OCI-LY7 (cell line): ENCODE measurements around the gene SELENOM. TPM values are rescaled to one million over a fixed set of nuclear protein-coding genes. Genes with fewer than 3 reads are reported as not detected.

ENCODE experiments used
- BruUV-seq: library from RNA; stranded (reverse); fragments of 400-500 nt; replicated peaks from 2 replicates; lab custom pipeline; 2021; lab: Mats Ljungman, UMichigan
- CTCF ChIA-PET: fragments of 300-600 bp; sonication (Branson Sonifier 250); formaldehyde crosslinking; loops from one replicate; lab custom pipeline; 2022; ENCODE audit warnings: antibody characterized with exemption; ENCODE audit not compliant: unreplicated experiment; lab: Charles Lee
- POLR2A ChIA-PET: fragments of 300-600 bp; sonication (Branson Sonifier 250); formaldehyde crosslinking; loops from one replicate; lab custom pipeline; 2022; ENCODE audit warnings: antibody characterized with exemption; lab: Charles Lee
- DNase-seq: peaks from one replicate; pipeline ENCODE4 v3.0.0-alpha.2; 2015; ENCODE audit warnings: low spot score
- H2AFZ ChIP-seq: fragments of 200-600 bp; sonication (generic), shearing (Covaris generic); 2 replicates; pipeline ENCODE4 v1.6.1; 2014; ENCODE audit warnings: mild to moderate bottlenecking, antibody characterized with exemption, low read length, moderate library complexity
- H3K27ac ChIP-seq: fragments of 200-600 bp; sonication (generic); 2 replicates; pipeline ENCODE4 v1.5.1; 2014; ENCODE audit warnings: mixed run types, low read depth, mild to moderate bottlenecking, moderate library complexity, low read length, inconsistent platforms; ENCODE audit not compliant: poor library complexity, severe bottlenecking
- H3K36me3 ChIP-seq: fragments of 200-600 bp; sonication (generic); 2 replicates; pipeline ENCODE4 v1.6.1; 2014; ENCODE audit warnings: mild to moderate bottlenecking, antibody characterized with exemption, low read length, moderate library complexity, mixed read lengths; ENCODE audit not compliant: insufficient read depth
- H3K4me1 ChIP-seq: fragments of 200-600 bp; sonication (generic); 2 replicates; pipeline ENCODE4 v1.5.1; 2014; ENCODE audit warnings: mild to moderate bottlenecking, low read length; ENCODE audit not compliant: insufficient read depth, poor library complexity, severe bottlenecking
- H3K4me2 ChIP-seq: fragments of 200-600 bp; sonication (generic); 2 replicates; pipeline ENCODE4 v1.6.1; 2014; ENCODE audit warnings: mild to moderate bottlenecking, low read length
- H3K4me3 ChIP-seq: fragments of 200-600 bp; sonication (generic); 2 replicates; pipeline ENCODE4 v1.5.1; 2014; ENCODE audit warnings: mild to moderate bottlenecking, low read depth, low read length; ENCODE audit not compliant: poor library complexity, severe bottlenecking
- H3K79me2 ChIP-seq: fragments of 200-600 bp; sonication (generic); 2 replicates; pipeline ENCODE4 v1.6.1; 2016; ENCODE audit warnings: low read depth, mild to moderate bottlenecking, low read length, moderate library complexity, mixed read lengths; ENCODE audit not compliant: insufficient read depth
- H3K9me2 ChIP-seq: fragments of 200-600 bp; sonication (generic); 2 replicates; pipeline ENCODE4 v1.6.1; 2016; ENCODE audit warnings: mild to moderate bottlenecking, low read length, mixed read lengths; ENCODE audit not compliant: insufficient read depth
- H3K9me3 ChIP-seq: fragments of 200-600 bp; sonication (generic); 2 replicates; pipeline ENCODE4 v1.6.1; 2014; ENCODE audit warnings: mild to moderate bottlenecking, mixed run types, low read length, mixed read lengths
- H4K20me1 ChIP-seq: fragments of 200-600 bp; sonication (generic); 2 replicates; pipeline ENCODE4 v1.6.1; 2014; ENCODE audit warnings: mild to moderate bottlenecking, antibody characterized with exemption, low read length, moderate library complexity, mixed read lengths; ENCODE audit not compliant: insufficient read depth
- CTCF ChIP-seq: fragments of 200-600 bp; sonication (generic); conservative IDR thresholded peaks from 2 replicates; pipeline ENCODE4 v1.5.1; 2014; ENCODE audit warnings: mild to moderate bottlenecking, antibody characterized with exemption, low read length, moderate library complexity, mixed read lengths
- EZH2phosphoT487 ChIP-seq: fragments of 200-600 bp; sonication (generic); IDR thresholded peaks from 2 replicates; pipeline ENCODE4 v1.6.1; 2018; ENCODE audit warnings: low read depth, borderline replicate concordance, mild to moderate bottlenecking, mixed run types, antibody characterized with exemption, low read length, moderate library complexity, mixed read lengths
- intact Hi-C: fragments of 100-400 bp; cut with micrococcal nuclease; formaldehyde crosslinking; loops from one replicate; pipeline ENCODE4 v1.10.0; 2022; ENCODE audit not compliant: unreplicated experiment
- total RNA-seq, 2 experiments: library from RNA; depleted of rRNA in 1 of 2; stranded (reverse); fragments of >200 nt in 1 of 2; shearing (Covaris generic) in 1 of 2; gene quantifications; 2 replicates each; pipeline ENCODE4 v1.2.3, GENCODE V29; 2014 to 2022

Gene SELENOM
- total RNA-seq, 2 experiments from 2014 or later: 0.55 to 1.4 TPM

GRCh38 chr22:31122532-31123291, 15.3 kb upstream of the SELENOM start, which contains the start of gene INPP5J:
INPP5J (plus strand) TSS chr22:31122966; CDS start chr22:31123015, 49 bp downstream.
- Histone ChIP-seq H2AFZ (no peak within 1 kb of the TSS), H3K9me3 (no peaks in the 10 kb centered on the region), H3K4me3 (no peak within 1 kb of the TSS), H3K9me2 (no peaks in the 10 kb centered on the region), H3K27ac (no peak within 1 kb of the TSS), H3K36me3 (no peaks in the 10 kb centered on the region), H3K79me2 (no peaks in the 10 kb centered on the region), H4K20me1 (no peaks in the 10 kb centered on the region), H3K4me2 (no peak within 1 kb of the TSS), H3K4me1 (peaks cover 6% of the 10 kb centered on the region)
- TF ChIP-seq EZH2phosphoT487 (no peak), CTCF (no peak)
- no TSS peak for BruUV-seq
- CTCF ChIA-PET: no interaction called here
- DNase-seq: no peak
- POLR2A ChIA-PET: no interaction called here
- intact Hi-C loops: no loop called here

- no peak for DNase-seq
- intact Hi-C loops: no loop called here
- Histone ChIP-seq H3K79me2 (no peaks in the 10 kb centered on the region), H3K4me3 (no peak overlapping the region), H3K9me3 (no peaks in the 10 kb centered on the region), H4K20me1 (no peaks in the 10 kb centered on the region), H2AFZ (no peak overlapping the region), H3K4me2 (no peak overlapping the region), H3K27ac (no peak overlapping the region), H3K9me2 (no peaks in the 10 kb centered on the region), H3K36me3 (no peaks in the 10 kb centered on the region), H3K4me1 (peaks cover under 1% of the 10 kb centered on the region)
- no TSS peak for BruUV-seq
- ChIA-PET POLR2A (no interaction called here), CTCF (no interaction called here)
- TF ChIP-seq CTCF (no peak), EZH2phosphoT487 (no peak)
Observed at GRCh38 chr22:31122196-31122531, 14.8 kb upstream of the SELENOM start.

- no peaks in the 10 kb centered on the region for H3K4me1 ChIP-seq
- no peaks in the 10 kb centered on the region for H3K9me2 ChIP-seq
- no peak overlapping the region for H3K27ac ChIP-seq
- no peak overlapping the region for H3K4me2 ChIP-seq
- intact Hi-C loops: no loop called here
- TF ChIP-seq EZH2phosphoT487 (no peak), CTCF (no peak)
- H4K20me1 ChIP-seq: no peaks in the 10 kb centered on the region
- H2AFZ ChIP-seq: no peak overlapping the region
- no peaks in the 10 kb centered on the region for H3K9me3 ChIP-seq
- no peak for DNase-seq
- no peak overlapping the region for H3K4me3 ChIP-seq
- H3K79me2 ChIP-seq: no peaks in the 10 kb centered on the region
- CTCF ChIA-PET: no interaction called here
- no TSS peak for BruUV-seq
- no peaks in the 10 kb centered on the region for H3K36me3 ChIP-seq
- POLR2A ChIA-PET: no interaction called here
Observed at GRCh38 chr22:31121403-31121802, 14.0 kb upstream of the SELENOM start.
